Nephron (organoid): Measurements from ENCODE around the gene ZBTB20.

Experiments
- H3K27ac Mint-ChIP-seq, 3 experiments: 2 replicates each; pipeline ENCODE4 v1.8.0; 2020; ENCODE audit warnings: mixed read lengths in 3 of 3, mild to moderate bottlenecking in 2 of 3, moderate library complexity in 1 of 3
- H3K27me3 Mint-ChIP-seq: 2 replicates; pipeline ENCODE4 v1.8.0; 2021; ENCODE audit warnings: low read depth, mild to moderate bottlenecking, moderate library complexity, mixed read lengths
- H3K36me3 Mint-ChIP-seq: 2 replicates; pipeline ENCODE4 v1.8.0; 2020; ENCODE audit warnings: low read depth, mixed read lengths
- H3K4me1 Mint-ChIP-seq: 2 replicates; pipeline ENCODE4 v1.8.0; 2020; ENCODE audit warnings: mixed read lengths
- H3K4me3 Mint-ChIP-seq, 3 experiments: 2 replicates each; pipeline ENCODE4 v1.8.0; 2020; ENCODE audit warnings: mild to moderate bottlenecking in 3 of 3, mixed read lengths in 3 of 3, moderate library complexity in 2 of 3
- H3K9me3 Mint-ChIP-seq: 2 replicates; pipeline ENCODE4 v1.8.0; 2020; ENCODE audit warnings: mixed read lengths
- CTCF ChIP-seq, 3 experiments: fragments of 200-600 bp; sonication (generic); IDR thresholded peaks; one replicate each; pipeline ENCODE4 v1.5.0; 2021; ENCODE audit warnings: antibody characterized with exemption in 3 of 3; ENCODE audit not compliant: unreplicated experiment in 3 of 3

ZBTB20 gene

GRCh38 chr3:114502204-114502603 lies 644.9 kb downstream of the ZBTB20 start:
- Mint-ChIP-seq H3K36me3 (no peaks in the 10 kb centered on the region), H3K27me3 (no peaks in the 10 kb centered on the region)

DNA sequence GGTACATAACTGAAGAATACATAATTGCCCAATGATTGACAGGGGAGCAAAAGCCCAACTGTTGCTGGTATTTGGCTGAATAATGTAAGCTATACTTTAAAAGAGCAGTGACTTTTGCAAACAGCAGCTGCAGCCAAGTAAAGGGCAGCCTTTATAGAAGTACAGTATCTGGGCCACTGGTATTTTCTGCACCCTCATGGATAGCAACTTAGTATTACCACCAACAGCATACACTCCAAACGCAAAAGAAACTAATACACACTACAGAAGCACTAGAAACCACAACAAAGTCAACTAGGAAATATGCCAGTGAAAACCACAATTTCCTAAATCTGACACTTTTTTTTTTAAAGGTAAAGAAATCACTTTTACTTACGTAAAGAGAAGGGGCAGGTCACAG lies 647.1 kb downstream of the ZBTB20 start:
- Mint-ChIP-seq H3K36me3 (no peaks in the 10 kb centered on the region), H3K27me3 (no peaks in the 10 kb centered on the region), H3K4me3 (no peak overlapping the region), H3K9me3 (no peaks in the 10 kb centered on the region), H3K27ac (no peak overlapping the region), H3K4me1 (peaks cover 25% of the 10 kb centered on the region)
- TF ChIP-seq CTCF (IDR thresholded peaks at IDR 0.05; ENCODE audit: unreplicated experiment in 3 of 3) = no peak

More at GRCh38 chr3:114502204-114502603, 644.9 kb downstream of the ZBTB20 start:
- H3K4me3 Mint-ChIP-seq = no peak overlapping the region
- no peak overlapping the region for H3K27ac Mint-ChIP-seq
- no peaks in the 10 kb centered on the region for H3K9me3 Mint-ChIP-seq
- TF ChIP-seq CTCF (IDR thresholded peaks at IDR 0.05; ENCODE audit: unreplicated experiment in 3 of 3) = no peak
- H3K4me1 Mint-ChIP-seq = peaks cover 27% of the 10 kb centered on the region

DNA sequence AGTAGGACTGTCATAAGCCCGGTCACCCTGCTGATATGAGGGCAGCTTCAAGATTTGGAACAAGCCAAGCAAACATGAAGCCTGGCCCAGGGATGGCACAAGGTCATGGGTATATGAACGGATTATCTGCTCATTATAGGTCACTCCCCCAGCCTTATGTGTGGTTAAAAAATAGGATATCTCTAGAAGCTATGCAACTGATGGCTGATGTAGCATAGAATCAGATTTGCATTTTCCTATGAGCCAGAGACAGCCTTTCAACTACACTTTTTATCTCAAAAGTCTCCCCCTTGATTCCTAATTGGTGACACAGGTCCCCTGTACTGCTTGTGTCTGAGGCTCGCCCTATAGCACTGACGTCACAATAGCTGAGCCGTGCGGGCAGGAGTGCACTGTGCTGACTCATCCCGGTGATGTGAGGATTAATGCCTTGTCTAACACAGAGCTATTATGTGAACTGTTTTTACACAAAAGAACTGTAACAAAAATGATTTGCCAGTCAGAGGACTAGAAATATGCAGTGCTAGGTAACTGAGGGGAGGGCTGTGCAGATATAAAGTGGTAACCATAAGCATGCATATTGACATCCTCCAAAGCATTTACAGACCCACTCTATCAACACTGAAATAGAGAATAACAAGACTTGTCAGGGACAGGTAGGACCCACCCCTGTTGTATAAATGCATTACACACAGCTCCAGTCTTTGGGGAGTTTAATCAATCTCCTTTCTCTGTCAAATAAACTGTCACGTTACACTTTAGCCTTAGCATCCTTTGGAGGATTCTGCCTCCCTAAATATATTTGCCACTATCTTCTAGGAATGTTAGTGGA lies 648.3 kb downstream of the ZBTB20 start:
- TF ChIP-seq CTCF (IDR thresholded peaks at IDR 0.05; ENCODE audit: unreplicated experiment in 3 of 3) = no peak
- H3K4me1 Mint-ChIP-seq = peaks cover 25% of the 10 kb centered on the region
- no peaks in the 10 kb centered on the region for H3K27me3 Mint-ChIP-seq
- no peak overlapping the region for H3K4me3 Mint-ChIP-seq
- no peak overlapping the region for H3K27ac Mint-ChIP-seq
- H3K36me3 Mint-ChIP-seq = no peaks in the 10 kb centered on the region
- H3K9me3 Mint-ChIP-seq = no peaks in the 10 kb centered on the region

DNA sequence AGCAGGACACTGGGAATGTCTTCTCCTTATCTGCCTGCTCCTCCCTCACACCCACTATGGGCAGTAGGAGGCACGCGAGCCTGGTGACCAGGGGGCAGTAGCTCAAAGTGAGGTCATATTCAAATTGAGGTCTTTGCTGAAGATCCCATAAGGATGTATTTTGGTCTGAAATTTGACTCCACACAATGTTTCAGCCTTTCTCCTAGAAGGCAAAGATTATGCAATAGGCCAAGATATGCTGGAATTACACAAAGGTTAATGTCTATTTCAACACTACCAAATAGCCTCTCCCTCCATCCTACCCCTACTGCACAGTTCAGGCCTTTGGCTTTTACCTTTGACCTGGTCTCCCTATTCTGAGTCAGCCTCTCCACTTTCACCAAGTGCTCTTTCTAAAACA lies 650.2 kb downstream of the ZBTB20 start:
- Mint-ChIP-seq H3K4me1 (peaks cover 25% of the 10 kb centered on the region), H3K27me3 (no peaks in the 10 kb centered on the region), H3K27ac (no peak overlapping the region), H3K9me3 (no peaks in the 10 kb centered on the region), H3K36me3 (no peaks in the 10 kb centered on the region), H3K4me3 (no peak overlapping the region)
- TF ChIP-seq CTCF (IDR thresholded peaks at IDR 0.05; ENCODE audit: unreplicated experiment in 3 of 3) = no peak

- no peak for TF ChIP-seq CTCF (IDR thresholded peaks at IDR 0.05; ENCODE audit: unreplicated experiment in 3 of 3)
- no peaks in the 10 kb centered on the region for H3K27me3 Mint-ChIP-seq
- H3K4me3 Mint-ChIP-seq = no peak overlapping the region
- no peaks in the 10 kb centered on the region for H3K9me3 Mint-ChIP-seq
- H3K36me3 Mint-ChIP-seq = no peaks in the 10 kb centered on the region
- H3K27ac Mint-ChIP-seq = no peak overlapping the region
- H3K4me1 Mint-ChIP-seq = peaks cover 25% of the 10 kb centered on the region
Observed at GRCh38 chr3:114496466-114496865, 650.6 kb downstream of the ZBTB20 start.

GRCh38 chr3:114496021-114496434 lies 651.1 kb downstream of the ZBTB20 start:
- Mint-ChIP-seq H3K4me1 (peaks cover 25% of the 10 kb centered on the region), H3K27me3 (no peaks in the 10 kb centered on the region), H3K9me3 (no peaks in the 10 kb centered on the region), H3K27ac (no peak overlapping the region), H3K4me3 (no peak overlapping the region), H3K36me3 (no peaks in the 10 kb centered on the region)
- TF ChIP-seq CTCF (IDR thresholded peaks at IDR 0.05; ENCODE audit: unreplicated experiment in 3 of 3) = no peak
